GM12892 (cell line): ENCODE results near the gene GPS1. TPM values are rescaled to one million over a fixed set of nuclear protein-coding genes. Genes with fewer than 3 reads are reported as not detected.

ENCODE experiments used
- DNase-seq: peaks from one replicate; pipeline ENCODE4 v3.0.0; 2011; ENCODE audit not compliant: insufficient read length
- FAIRE-seq: peaks from 2 replicates; lab custom pipeline; 2011; peaks lifted over from hg19 to GRCh38; lab: Jason Lieb, UNC
- POLR2A ChIP-seq: IDR thresholded peaks from 2 replicates; pipeline ENCODE4 v1.6.1; 2011; ENCODE audit warnings: low read depth, low read length, control low read depth
- POLR2AphosphoS5 ChIP-seq: IDR thresholded peaks from 2 replicates; pipeline ENCODE4 v1.6.1; 2011; ENCODE audit warnings: low read depth, low read length, control low read depth
- TAF1 ChIP-seq: IDR thresholded peaks from 2 replicates; pipeline ENCODE4 v1.6.1; 2011; ENCODE audit warnings: low read depth, mild to moderate bottlenecking, control low read depth, low read length, borderline replicate concordance
- polyA plus RNA-seq: library from polyadenylated mRNA; unstranded; fragments of >200 nt; gene quantifications from one replicate; pipeline ENCODE4 v1.2.1, GENCODE V29; 2012; ENCODE audit warnings: missing spikeins, inconsistent platforms; ENCODE audit not compliant: missing spikeins

The GPS1 gene
- polyA plus RNA-seq = 34.6 TPM

GRCh38 chr17:82051776-82052637, at the start of gene GPS1, which contains the start of gene RFNG:
Gene GPS1 (plus strand): TSS chr17:82051898. CDS start chr17:82051932, 34 bp downstream.
Gene RFNG (minus strand): TSS chr17:82051811. CDS start chr17:82051766, 45 bp downstream.
- TF ChIP-seq POLR2AphosphoS5 (no peak), POLR2A (peak; percentile 38; the same call in 1 of the 2 replicates)
- peak; percentile 99 for DNase-seq
- FAIRE-seq = peak; percentile 95

- no peak for TF ChIP-seq POLR2A
- TF ChIP-seq POLR2AphosphoS5 = no peak
- no peak for TF ChIP-seq TAF1
- DNase-seq = no peak
- no peak for FAIRE-seq
Measured at GRCh38 chr17:82003411-82004381, 48.0 kb upstream of the GPS1 start.

- no peak for FAIRE-seq
- TF ChIP-seq TAF1 (no peak), POLR2A (no peak), POLR2AphosphoS5 (no peak)
- DNase-seq = no peak
Measured at GRCh38 chr17:82004517-82005455, 46.9 kb upstream of the GPS1 start.

DNA sequence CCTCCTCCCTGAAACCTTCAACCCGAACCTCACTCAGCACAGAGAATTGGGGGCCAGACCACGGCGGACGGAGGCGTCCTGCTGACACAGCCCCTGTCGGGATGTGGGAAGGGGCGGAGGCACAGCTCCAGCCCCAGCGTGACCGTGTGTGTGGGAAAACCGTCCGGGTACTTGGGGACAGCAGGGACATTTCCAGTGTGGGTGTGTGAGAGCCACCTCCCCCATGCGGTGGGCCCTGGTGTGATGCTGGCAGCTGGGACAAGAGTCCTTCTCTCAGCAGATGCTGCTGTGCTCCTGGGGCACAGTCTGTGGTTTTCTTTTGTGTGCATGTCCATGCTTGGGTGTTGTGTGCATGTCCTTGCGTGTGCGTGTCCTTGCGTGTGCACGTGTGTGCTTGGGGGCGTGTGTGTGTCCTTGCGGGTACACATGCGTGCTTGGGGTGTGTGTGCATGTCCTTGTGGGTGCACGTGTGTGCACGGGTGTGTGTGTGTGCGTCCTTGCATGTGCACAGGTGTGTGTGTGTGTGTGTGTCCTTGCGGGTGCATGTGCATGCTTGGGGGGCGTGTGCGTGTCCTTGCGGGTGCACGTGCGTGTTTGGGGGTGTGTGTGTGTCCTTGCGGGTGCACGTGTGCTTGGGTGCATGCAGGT, 45.9 kb upstream of the GPS1 start:
- TF ChIP-seq POLR2AphosphoS5 (no peak), POLR2A (no peak), TAF1 (no peak)
- no peak for DNase-seq
- FAIRE-seq = no peak

DNA sequence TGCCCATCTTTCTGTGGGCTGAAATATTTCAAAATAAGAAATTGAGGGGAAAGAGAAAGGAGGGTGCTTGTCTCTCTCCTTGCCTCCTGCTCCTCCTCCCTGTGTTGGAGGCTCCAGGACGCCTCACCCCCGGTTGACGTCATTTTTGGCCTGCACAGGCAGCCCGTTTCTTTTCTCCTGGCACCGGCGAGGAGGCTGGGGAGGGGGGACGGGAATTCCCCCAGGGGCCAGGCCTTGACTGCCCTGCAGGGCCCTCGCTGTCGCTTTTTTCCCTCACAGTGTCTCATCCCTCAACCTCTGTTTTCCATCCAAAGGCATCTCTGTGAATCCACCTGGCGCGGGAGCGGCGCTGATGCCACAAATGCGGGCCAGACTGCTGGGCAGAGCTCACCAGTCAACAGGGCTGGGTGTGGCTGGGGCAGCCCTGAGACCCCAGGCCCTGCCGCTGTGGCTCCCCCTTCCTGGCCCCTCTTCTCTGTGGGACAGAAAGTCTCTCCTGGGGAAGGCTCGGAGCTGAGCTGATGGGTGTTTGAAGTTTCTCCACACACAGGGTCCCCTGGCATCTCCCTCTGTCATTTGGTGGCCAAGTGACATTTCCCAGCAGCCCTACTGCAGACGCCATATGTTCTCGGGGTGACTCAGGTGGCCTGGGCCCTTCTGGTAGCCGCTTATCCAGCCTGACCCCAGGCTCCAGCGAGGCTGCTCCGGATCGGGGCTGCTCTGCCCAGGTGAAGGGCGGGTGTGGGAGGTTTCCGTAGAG, 45.0 kb upstream of the GPS1 start:
- no peak for FAIRE-seq
- TF ChIP-seq POLR2A (no peak), POLR2AphosphoS5 (no peak), TAF1 (no peak)
- no peak for DNase-seq

DNA sequence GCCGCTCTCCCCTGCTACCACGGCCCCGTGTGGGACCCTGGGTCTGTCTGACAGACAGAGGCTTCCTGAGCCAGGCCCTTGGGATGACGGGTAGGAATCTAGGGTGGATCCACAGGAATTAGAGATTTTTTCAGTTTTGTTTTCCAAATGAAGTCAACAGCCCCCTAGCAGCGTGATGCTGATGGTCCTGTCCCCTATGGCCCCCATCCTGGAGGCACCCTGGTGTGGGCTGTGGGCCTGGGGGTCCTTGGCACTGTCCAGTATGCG, 44.5 kb upstream of the GPS1 start:
- no peak for FAIRE-seq

DNA sequence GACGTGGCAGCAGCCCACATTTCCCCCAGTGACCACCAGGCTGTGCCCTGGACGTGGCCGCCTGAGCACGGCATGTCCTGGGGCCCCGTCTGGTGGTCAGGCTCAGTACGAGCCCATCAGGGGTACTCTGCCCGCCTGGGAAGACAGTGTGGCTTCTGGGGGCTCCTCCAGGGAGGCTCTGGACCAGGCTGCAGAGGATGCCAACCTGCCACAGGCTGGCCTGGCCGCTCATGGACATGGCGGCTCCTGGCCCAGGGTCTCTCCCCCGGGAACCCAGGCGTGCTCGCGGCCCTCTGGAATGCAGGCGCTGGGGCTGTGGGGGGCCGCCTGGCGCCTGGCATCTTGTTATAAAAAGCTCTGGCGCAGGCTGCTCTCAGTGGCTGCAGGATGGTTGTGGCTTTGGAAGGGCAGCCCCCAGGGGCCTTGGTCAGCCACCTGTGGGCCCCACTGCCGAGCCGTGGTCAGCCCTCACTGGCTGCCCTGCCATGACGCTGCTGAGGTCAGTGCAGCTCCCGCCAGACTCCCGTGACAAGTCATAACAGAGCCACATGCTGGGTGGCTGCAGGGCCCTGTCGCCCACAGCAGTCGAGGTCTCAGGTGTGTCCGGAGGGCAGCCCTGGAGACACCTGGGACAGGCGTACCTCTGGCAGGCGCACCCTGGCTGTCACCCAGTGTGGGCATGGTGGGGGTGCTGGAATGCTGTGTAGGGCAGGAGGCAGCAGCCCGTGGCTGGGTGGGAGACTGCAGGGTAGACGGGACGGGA, 44.0 kb upstream of the GPS1 start:
- TF ChIP-seq POLR2A (no peak), TAF1 (no peak), POLR2AphosphoS5 (no peak)
- DNase-seq = no peak
- no peak for FAIRE-seq

More for the DNA sequence above, 44.5 kb upstream of the GPS1 start:
- TF ChIP-seq POLR2AphosphoS5 = no peak
- TF ChIP-seq TAF1 = no peak
- no peak for TF ChIP-seq POLR2A
- DNase-seq = no peak

- no peak for FAIRE-seq
- TF ChIP-seq POLR2A (no peak), POLR2AphosphoS5 (no peak), TAF1 (no peak)
- no peak for DNase-seq
Measured at GRCh38 chr17:82008258-82008940, 43.3 kb upstream of the GPS1 start.

DNA sequence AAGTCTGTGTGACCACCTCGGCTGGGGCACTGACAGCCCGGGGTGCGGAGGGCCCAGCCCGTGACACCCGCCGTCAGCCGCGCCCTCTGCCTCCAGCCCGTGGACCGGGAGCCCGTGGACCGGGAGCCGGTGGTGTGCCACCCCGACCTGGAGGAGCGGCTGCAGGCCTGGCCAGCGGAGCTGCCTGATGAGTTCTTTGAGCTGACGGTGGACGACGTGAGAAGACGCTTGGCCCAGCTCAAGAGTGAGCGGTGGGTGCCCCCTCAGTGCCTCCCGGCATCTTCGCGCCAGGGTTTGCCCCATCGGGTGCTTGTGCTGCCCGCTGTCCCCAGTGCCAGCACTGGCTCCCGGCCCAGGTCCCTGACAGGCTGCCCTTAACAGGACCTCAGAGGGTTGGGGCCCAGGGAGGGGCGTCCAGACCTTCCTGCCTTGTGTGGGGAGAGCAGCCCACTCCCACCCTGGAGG, 42.7 kb upstream of the GPS1 start:
- DNase-seq = no peak
- no peak for FAIRE-seq
- TF ChIP-seq POLR2A (no peak), TAF1 (no peak), POLR2AphosphoS5 (no peak)

GRCh38 chr17:82009413-82009812, 42.3 kb upstream of the GPS1 start:
- TF ChIP-seq TAF1 = no peak
- TF ChIP-seq POLR2A = no peak
- TF ChIP-seq POLR2AphosphoS5 = no peak
- FAIRE-seq (no peak), DNase-seq (no peak)
